DOHH2 (cell line): Measurements from ENCODE around the gene TMEM187.

ENCODE experiments used
- H3F3A ChIP-seq: fragments of 200-600 bp; sonication (generic), shearing (Covaris generic); 2 replicates; pipeline ENCODE4 v1.6.0; 2016; ENCODE audit warnings: antibody characterized with exemption, mild to moderate bottlenecking; ENCODE audit not compliant: control insufficient read depth, insufficient read depth
- H3K27ac ChIP-seq: fragments of 200-600 bp; sonication (generic); 2 replicates; pipeline ENCODE4 v1.5.1; 2014; ENCODE audit warnings: low read depth, mild to moderate bottlenecking, low read length, moderate library complexity
- H3K27me3 ChIP-seq: fragments of 200-600 bp; sonication (generic); 2 replicates; pipeline ENCODE4 v1.6.1; 2014; ENCODE audit warnings: mild to moderate bottlenecking, low read length, mixed read lengths; ENCODE audit not compliant: control insufficient read depth
- H3K36me3 ChIP-seq: fragments of 200-600 bp; sonication (generic); 2 replicates; pipeline ENCODE4 v1.6.1; 2014; ENCODE audit warnings: mild to moderate bottlenecking, low read length, moderate library complexity, mixed read lengths; ENCODE audit not compliant: control insufficient read depth
- H3K4me1 ChIP-seq: fragments of 200-600 bp; sonication (generic); 2 replicates; pipeline ENCODE4 v1.6.1; 2014; ENCODE audit warnings: mild to moderate bottlenecking, low read length, mixed read lengths; ENCODE audit not compliant: control insufficient read depth
- H3K4me2 ChIP-seq: fragments of 200-600 bp; sonication (generic); 2 replicates; pipeline ENCODE4 v1.6.0; 2014; ENCODE audit warnings: mild to moderate bottlenecking, low read length, moderate library complexity
- H3K4me3 ChIP-seq: fragments of 200-600 bp; sonication (generic); 2 replicates; pipeline ENCODE4 v1.5.1; 2014; ENCODE audit warnings: mild to moderate bottlenecking, low read length, mixed read lengths
- H3K79me2 ChIP-seq: fragments of 200-600 bp; sonication (generic); 2 replicates; pipeline ENCODE4 v1.6.1; 2014; ENCODE audit warnings: mild to moderate bottlenecking, low read length, mixed read lengths; ENCODE audit not compliant: control insufficient read depth
- H3K9me2 ChIP-seq: fragments of 200-600 bp; sonication (generic); replicated peaks from 2 replicates; pipeline ENCODE4 v1.6.1; 2014; ENCODE audit warnings: mild to moderate bottlenecking, low read length, mixed read lengths; ENCODE audit not compliant: control insufficient read depth
- H3K9me3 ChIP-seq: fragments of 200-600 bp; sonication (generic); 2 replicates; pipeline ENCODE4 v1.6.1; 2014; ENCODE audit warnings: antibody characterized with exemption, low read length, mixed read lengths; ENCODE audit not compliant: control insufficient read depth, insufficient read depth
- H4K20me1 ChIP-seq: fragments of 200-600 bp; sonication (generic); 2 replicates; pipeline ENCODE4 v1.6.0; 2014; ENCODE audit warnings: low read depth, mild to moderate bottlenecking, antibody characterized with exemption, low read length, moderate library complexity; ENCODE audit not compliant: control insufficient read depth, insufficient read depth
- EZH2phosphoT487 ChIP-seq: fragments of 200-600 bp; sonication (generic); IDR thresholded peaks from 2 replicates; pipeline ENCODE4 v1.6.1; 2017; ENCODE audit warnings: borderline replicate concordance, mild to moderate bottlenecking, antibody characterized with exemption, low read length, moderate library complexity, mixed read lengths
- TF ChIP-seq, protein P1 (sequence below): fragments of 200-600 bp; sonication (generic); IDR thresholded peaks from one replicate; pipeline ENCODE4 v1.5.1; 2014; ENCODE audit warnings: antibody characterized with exemption, mild to moderate bottlenecking, low read depth, low read length; ENCODE audit not compliant: poor library complexity, severe bottlenecking

TMEM187 gene

GRCh38 chrX:153969904-153970356 lies 2.6 kb upstream of the TMEM187 start:
- Histone ChIP-seq H3F3A (0 out of 2 replicates have a peak, but pooled peaks cover 3% of the 10 kb centered on the region), H3K27me3 (no peaks in the 10 kb centered on the region), H3K27ac (peak overlapping the region; percentile 96), H3K36me3 (peaks cover 61% of the 10 kb centered on the region), H3K79me2 (peaks cover 86% of the 10 kb centered on the region), H3K4me1 (peaks cover 46% of the 10 kb centered on the region), H3K9me2 (no peaks in the 10 kb centered on the region), H3K4me3 (peak overlapping the region; percentile 94), H3K9me3 (no peaks in the 10 kb centered on the region), H3K4me2 (peak overlapping the region; percentile 96), H4K20me1 (peaks cover 7% of the 10 kb centered on the region)
- TF ChIP-seq, protein P1, sequence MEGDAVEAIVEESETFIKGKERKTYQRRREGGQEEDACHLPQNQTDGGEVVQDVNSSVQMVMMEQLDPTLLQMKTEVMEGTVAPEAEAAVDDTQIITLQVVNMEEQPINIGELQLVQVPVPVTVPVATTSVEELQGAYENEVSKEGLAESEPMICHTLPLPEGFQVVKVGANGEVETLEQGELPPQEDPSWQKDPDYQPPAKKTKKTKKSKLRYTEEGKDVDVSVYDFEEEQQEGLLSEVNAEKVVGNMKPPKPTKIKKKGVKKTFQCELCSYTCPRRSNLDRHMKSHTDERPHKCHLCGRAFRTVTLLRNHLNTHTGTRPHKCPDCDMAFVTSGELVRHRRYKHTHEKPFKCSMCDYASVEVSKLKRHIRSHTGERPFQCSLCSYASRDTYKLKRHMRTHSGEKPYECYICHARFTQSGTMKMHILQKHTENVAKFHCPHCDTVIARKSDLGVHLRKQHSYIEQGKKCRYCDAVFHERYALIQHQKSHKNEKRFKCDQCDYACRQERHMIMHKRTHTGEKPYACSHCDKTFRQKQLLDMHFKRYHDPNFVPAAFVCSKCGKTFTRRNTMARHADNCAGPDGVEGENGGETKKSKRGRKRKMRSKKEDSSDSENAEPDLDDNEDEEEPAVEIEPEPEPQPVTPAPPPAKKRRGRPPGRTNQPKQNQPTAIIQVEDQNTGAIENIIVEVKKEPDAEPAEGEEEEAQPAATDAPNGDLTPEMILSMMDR = no peak
- no peak for TF ChIP-seq EZH2phosphoT487

DNA sequence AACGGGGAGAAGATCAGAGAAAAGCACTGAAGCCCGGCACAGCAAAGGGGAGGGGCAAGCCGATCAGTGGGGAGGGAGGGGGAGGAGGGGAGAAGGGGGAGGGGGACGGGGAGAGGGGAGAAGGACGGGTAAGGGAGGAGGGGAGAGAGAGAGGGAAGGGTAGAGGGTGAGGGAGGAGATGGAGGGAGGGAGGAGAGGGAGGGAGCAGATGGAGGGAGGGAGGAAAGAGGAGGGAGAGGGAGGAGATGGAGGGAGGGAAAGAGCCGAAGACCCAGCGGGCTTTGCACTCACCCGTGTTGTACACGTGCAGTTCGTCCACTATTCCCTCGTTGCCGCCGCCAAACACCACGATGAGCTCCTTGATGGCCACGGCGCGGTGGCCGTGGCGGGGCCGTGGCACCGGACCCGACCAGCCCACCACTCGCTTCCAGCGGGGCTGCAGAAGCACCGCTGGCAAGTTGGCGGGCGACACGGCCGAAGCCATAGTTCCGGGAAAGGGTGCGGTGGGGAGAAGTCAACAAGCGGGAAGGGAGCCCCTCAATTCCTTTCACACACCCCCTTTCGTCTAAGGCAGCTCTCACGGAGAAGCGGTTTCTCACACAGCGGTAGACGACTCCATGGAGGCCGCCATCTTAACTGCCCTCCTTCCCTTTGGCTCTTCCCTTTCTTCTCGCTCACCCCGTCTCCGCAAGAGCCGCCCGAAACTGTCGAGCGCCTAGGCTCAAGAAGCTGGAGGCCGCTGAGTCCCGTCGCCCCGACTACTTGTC lies 2.0 kb upstream of the TMEM187 start:
- H3K4me3 ChIP-seq = peak overlapping the region; percentile 94

GRCh38 chrX:153971124-153971449 lies 1.5 kb upstream of the TMEM187 start:
- Histone ChIP-seq H3K36me3 (peaks cover 52% of the 10 kb centered on the region), H3K4me1 (peaks cover 44% of the 10 kb centered on the region), H3K79me2 (peaks cover 74% of the 10 kb centered on the region), H3K4me3 (peak overlapping the region; percentile 94), H3F3A (0 out of 2 replicates have a peak, but pooled peaks cover 3% of the 10 kb centered on the region), H3K27ac (peak overlapping the region; percentile 96), H3K4me2 (peak overlapping the region; percentile 68), H3K9me2 (no peaks in the 10 kb centered on the region), H3K9me3 (no peaks in the 10 kb centered on the region), H3K27me3 (no peaks in the 10 kb centered on the region), H4K20me1 (peaks cover 7% of the 10 kb centered on the region)
- no peak for TF ChIP-seq EZH2phosphoT487
- TF ChIP-seq, protein P1 = no peak

More for the DNA sequence above, 2.0 kb upstream of the TMEM187 start:
- peaks cover 7% of the 10 kb centered on the region for H4K20me1 ChIP-seq
- H3K9me3 ChIP-seq = no peaks in the 10 kb centered on the region
- H3K9me2 ChIP-seq = no peaks in the 10 kb centered on the region
- no peaks in the 10 kb centered on the region for H3K27me3 ChIP-seq
- H3K27ac ChIP-seq = peak overlapping the region; percentile 96
- peaks cover 80% of the 10 kb centered on the region for H3K79me2 ChIP-seq
- peaks cover 46% of the 10 kb centered on the region for H3K4me1 ChIP-seq
- H3F3A ChIP-seq = 0 out of 2 replicates have a peak, but pooled peaks cover 3% of the 10 kb centered on the region
- TF ChIP-seq, protein P1 = no peak
- TF ChIP-seq EZH2phosphoT487 = no peak
- H3K36me3 ChIP-seq = peaks cover 57% of the 10 kb centered on the region
- peak overlapping the region; percentile 96 for H3K4me2 ChIP-seq
